SK-N-SH (cell line): ENCODE data around the gene GARNL3. TPM values are rescaled to one million over a fixed set of nuclear protein-coding genes. Genes with fewer than 3 reads are reported as not detected.

Experiments
- CTCF ChIA-PET: fragments of 300-600, 350-600 bp; formaldehyde crosslinking; extraction: SDS; loops from one replicate; lab custom pipeline; 2021; lab: Yijun Ruan, JAX
- POLR2A ChIA-PET: fragments of 350-600 bp; sonication (Branson Sonifier 250); formaldehyde crosslinking; extraction: SDS; loops from one replicate; lab custom pipeline; 2020; ENCODE audit warnings: antibody characterized with exemption, inconsistent platforms; lab: Yijun Ruan, JAX
- DNase-seq: peaks from one replicate; pipeline ENCODE4 v3.0.0; 2012
- H2AFZ ChIP-seq: fragments of 200-600 bp; sonication (generic); 2 replicates; pipeline ENCODE4 v1.8.1; 2016; ENCODE audit warnings: antibody characterized with exemption, mild to moderate bottlenecking, low read depth
- H3F3A ChIP-seq: fragments of 200-600 bp; sonication (generic); replicated peaks from 2 replicates; pipeline ENCODE3; 2016; ENCODE audit warnings: antibody characterized with exemption, mild to moderate bottlenecking; ENCODE audit not compliant: insufficient read depth
- H3K27ac ChIP-seq, 2 experiments: fragments of 200-500 bp in 1 of 2; fragments of 200-600 bp in 1 of 2; sonication (Bioruptor generic) in 1 of 2; sonication (generic), shearing (Covaris generic) in 1 of 2; 2 replicates each; pipeline versions ENCODE4 v1.5.1 to v1.6.1; 2014 to 2016; ENCODE audit warnings: low read depth in 2 of 2, inconsistent platforms in 1 of 2, low read length in 1 of 2, mild to moderate bottlenecking in 1 of 2, mixed read lengths in 1 of 2
- H3K27me3 ChIP-seq: fragments of 200-600 bp; sonication (generic), shearing (Covaris generic); 2 replicates; pipeline ENCODE4 v1.6.1; 2016; ENCODE audit warnings: mixed run types; ENCODE audit not compliant: insufficient read depth
- H3K36me3 ChIP-seq, 2 experiments: fragments of 200-500 bp in 1 of 2; fragments of 200-600 bp in 1 of 2; sonication (Bioruptor generic) in 1 of 2; sonication (generic) in 1 of 2; replicated peaks in 1 of 2; 2 replicates each; pipeline versions ENCODE3 to v1.5.1; 2014 to 2016; ENCODE audit warnings: low read length in 1 of 2, mild to moderate bottlenecking in 1 of 2; ENCODE audit not compliant: insufficient read depth in 2 of 2, control insufficient read depth in 1 of 2
- H3K4me1 ChIP-seq, 2 experiments: fragments of 200-500 bp in 1 of 2; fragments of 200-600 bp in 1 of 2; sonication (Bioruptor generic) in 1 of 2; sonication (generic), shearing (Covaris generic) in 1 of 2; 2 replicates each; pipeline versions ENCODE4 v1.5.1 to v1.6.1; 2014 to 2016; ENCODE audit warnings: low read depth in 1 of 2, low read length in 1 of 2, mixed run types in 1 of 2; ENCODE audit not compliant: insufficient read depth in 2 of 2, control insufficient read depth in 1 of 2
- H3K4me2 ChIP-seq: fragments of 200-600 bp; sonication (generic), shearing (Covaris generic); 2 replicates; pipeline ENCODE4 v1.6.1; 2017; ENCODE audit warnings: mixed run types
- H3K4me3 ChIP-seq, 2 experiments: fragments of 200-500 bp in 1 of 2; fragments of 200-600 bp in 1 of 2; sonication (Bioruptor generic) in 1 of 2; sonication (generic), shearing (Covaris generic) in 1 of 2; 2 replicates each; pipeline versions ENCODE4 v1.5.1 to v1.8.1; 2014 to 2016; ENCODE audit warnings: low read depth in 2 of 2, inconsistent platforms in 1 of 2, low read length in 1 of 2, mild to moderate bottlenecking in 1 of 2, mixed read lengths in 1 of 2, moderate library complexity in 1 of 2
- H3K79me2 ChIP-seq: fragments of 200-600 bp; sonication (generic); 2 replicates; pipeline ENCODE4 v1.8.1; 2017; ENCODE audit warnings: mild to moderate bottlenecking; ENCODE audit not compliant: insufficient read depth
- H3K9ac ChIP-seq: fragments of 200-600 bp; sonication (generic); 2 replicates; pipeline ENCODE4 v1.6.1; 2017; ENCODE audit warnings: mixed run types
- H3K9me2 ChIP-seq: fragments of 200-600 bp; sonication (generic); 2 replicates; pipeline ENCODE4 v1.6.1; 2017; ENCODE audit warnings: mixed run types
- H3K9me3 ChIP-seq: fragments of 200-600 bp; sonication (generic); 2 replicates; pipeline ENCODE4 v1.6.1; 2017; ENCODE audit warnings: mixed run types, mild to moderate bottlenecking, moderate library complexity
- H4K20me1 ChIP-seq: fragments of 200-600 bp; sonication (generic); 2 replicates; pipeline ENCODE4 v1.6.1; 2017; ENCODE audit warnings: mild to moderate bottlenecking, mixed run types; ENCODE audit not compliant: insufficient read depth
- EP300 ChIP-seq, 2 experiments: IDR thresholded peaks; 2 replicates each; pipeline versions ENCODE4 v1.4.0 to v1.6.1; 2012; ENCODE audit warnings: borderline replicate concordance in 1 of 2, low read depth in 1 of 2, low read length in 1 of 2
- EZH2phosphoT487 ChIP-seq: fragments of 200-600 bp; sonication (generic); IDR thresholded peaks from 2 replicates; pipeline ENCODE4 v1.6.1; 2017; ENCODE audit warnings: low read depth, mixed run types, mild to moderate bottlenecking, antibody characterized with exemption, moderate library complexity, borderline replicate concordance
- GABPA ChIP-seq: IDR thresholded peaks from 2 replicates; pipeline ENCODE4 v1.4.0; 2012; ENCODE audit warnings: low read depth, mild to moderate bottlenecking
- GATA2 ChIP-seq: sonication (generic); formaldehyde crosslinking; IDR thresholded peaks from 2 replicates; pipeline ENCODE4 v1.5.0; 2020; ENCODE audit warnings: mild to moderate bottlenecking, missing genetic modification reagents
- MEF2A ChIP-seq: IDR thresholded peaks from 2 replicates; pipeline ENCODE4 v1.4.0; 2012; ENCODE audit warnings: low read depth, borderline replicate concordance
- MXI1 ChIP-seq: IDR thresholded peaks from 2 replicates; pipeline ENCODE4 v1.6.1; 2012; ENCODE audit warnings: mild to moderate bottlenecking, low read depth, low read length, improper control_type of control experiment
- POLR2AphosphoS5 ChIP-seq: IDR thresholded peaks from 2 replicates; pipeline ENCODE4 v1.6.1; 2012; ENCODE audit warnings: low read depth, low read length
- RFX5 ChIP-seq: IDR thresholded peaks from 2 replicates; pipeline ENCODE4 v1.6.1; 2012; ENCODE audit warnings: mild to moderate bottlenecking, improper control_type of control experiment, low read length
- RXRA ChIP-seq: IDR thresholded peaks from 2 replicates; pipeline ENCODE4 v1.4.0; 2012; ENCODE audit warnings: low read depth, mild to moderate bottlenecking, borderline replicate concordance
- SIN3A ChIP-seq: IDR thresholded peaks from 2 replicates; pipeline ENCODE4 v1.6.1; 2012; ENCODE audit warnings: low read depth, mild to moderate bottlenecking, low read length, moderate library complexity, borderline replicate concordance
- SMC3 ChIP-seq: IDR thresholded peaks from 2 replicates; pipeline ENCODE4 v1.6.1; 2012; ENCODE audit warnings: low read depth, low read length, improper control_type of control experiment
- TCF12 ChIP-seq: IDR thresholded peaks from 2 replicates; pipeline ENCODE4 v1.4.0; 2012
- WGBS: methylation state at CpG from one replicate; pipeline ENCODE4 v1.1.6; 2017; ENCODE audit warnings: low lambda C conversion rate; 5-methylcytosine and 5-hydroxymethylcytosine counted together
- polyA plus RNA-seq, 3 experiments: library from polyadenylated mRNA; depleted of rRNA; stranded (reverse); fragments of >200 nt; gene quantifications; 2 replicates each; pipeline ENCODE4 v1.2.3, GENCODE V29; 2012
- TF ChIP-seq, protein P1 (sequence below): fragments of 150-350 bp; IDR thresholded peaks from 2 replicates; pipeline ENCODE4 v1.6.1; 2016; ENCODE audit warnings: mild to moderate bottlenecking, low read depth, low read length
- TF ChIP-seq, protein P2 (sequence below): IDR thresholded peaks from 2 replicates; pipeline ENCODE4; 2012
- TF ChIP-seq, protein P3 (sequence below): IDR thresholded peaks from 2 replicates; pipeline ENCODE4 v1.6.1; 2012; ENCODE audit warnings: mild to moderate bottlenecking, low read depth, low read length, moderate library complexity

GARNL3 gene
- polyA plus RNA-seq, 1 of the 3 experiments (the other 2 are of a cell fraction): 9.1 TPM

DNA sequence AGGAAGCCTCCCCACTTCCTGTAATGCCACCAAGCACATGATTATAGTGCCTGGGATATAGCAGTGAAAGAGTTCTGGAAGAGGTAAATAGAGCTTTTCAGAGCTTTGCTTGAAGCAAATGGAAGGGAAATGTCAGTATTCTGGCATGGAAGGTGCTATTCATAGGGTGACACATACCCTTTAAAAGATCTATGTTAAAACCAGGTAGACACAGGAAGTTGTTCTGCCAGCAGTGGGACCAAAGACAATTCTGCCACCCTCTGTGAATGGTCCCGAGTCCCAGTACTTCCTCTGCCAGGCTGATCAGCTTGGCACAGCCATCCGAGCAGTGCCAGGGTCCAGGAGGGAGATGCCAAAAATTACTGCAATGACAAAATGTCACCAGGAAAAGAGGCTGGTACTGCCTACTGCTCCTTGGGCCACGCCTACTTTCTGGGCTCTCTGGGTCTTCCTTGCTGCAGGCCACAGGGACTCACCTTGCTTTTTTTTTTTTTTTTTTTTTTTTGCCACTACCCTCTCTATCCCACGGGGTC is 26.7 kb downstream of the GARNL3 start:
- no peak for TF ChIP-seq GATA2 (CRISPR knock-in tag)
- no peak for TF ChIP-seq RFX5
- TF ChIP-seq POLR2AphosphoS5: no peak
- no peak for TF ChIP-seq MXI1
- TF ChIP-seq, protein P1, sequence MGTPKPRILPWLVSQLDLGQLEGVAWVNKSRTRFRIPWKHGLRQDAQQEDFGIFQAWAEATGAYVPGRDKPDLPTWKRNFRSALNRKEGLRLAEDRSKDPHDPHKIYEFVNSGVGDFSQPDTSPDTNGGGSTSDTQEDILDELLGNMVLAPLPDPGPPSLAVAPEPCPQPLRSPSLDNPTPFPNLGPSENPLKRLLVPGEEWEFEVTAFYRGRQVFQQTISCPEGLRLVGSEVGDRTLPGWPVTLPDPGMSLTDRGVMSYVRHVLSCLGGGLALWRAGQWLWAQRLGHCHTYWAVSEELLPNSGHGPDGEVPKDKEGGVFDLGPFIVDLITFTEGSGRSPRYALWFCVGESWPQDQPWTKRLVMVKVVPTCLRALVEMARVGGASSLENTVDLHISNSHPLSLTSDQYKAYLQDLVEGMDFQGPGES: no peak
- no peak for TF ChIP-seq MEF2A
- TF ChIP-seq, protein P2, sequence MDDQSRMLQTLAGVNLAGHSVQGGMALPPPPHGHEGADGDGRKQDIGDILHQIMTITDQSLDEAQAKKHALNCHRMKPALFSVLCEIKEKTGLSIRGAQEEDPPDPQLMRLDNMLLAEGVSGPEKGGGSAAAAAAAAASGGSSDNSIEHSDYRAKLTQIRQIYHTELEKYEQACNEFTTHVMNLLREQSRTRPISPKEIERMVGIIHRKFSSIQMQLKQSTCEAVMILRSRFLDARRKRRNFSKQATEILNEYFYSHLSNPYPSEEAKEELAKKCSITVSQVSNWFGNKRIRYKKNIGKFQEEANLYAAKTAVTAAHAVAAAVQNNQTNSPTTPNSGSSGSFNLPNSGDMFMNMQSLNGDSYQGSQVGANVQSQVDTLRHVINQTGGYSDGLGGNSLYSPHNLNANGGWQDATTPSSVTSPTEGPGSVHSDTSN: no peak
- no peak for TF ChIP-seq EP300 (IDR thresholded peaks at IDR 0.05; ENCODE audit: borderline replicate concordance in 1 of 2, low read depth in 1 of 2, low read length in 1 of 2)
- TF ChIP-seq, protein P3, sequence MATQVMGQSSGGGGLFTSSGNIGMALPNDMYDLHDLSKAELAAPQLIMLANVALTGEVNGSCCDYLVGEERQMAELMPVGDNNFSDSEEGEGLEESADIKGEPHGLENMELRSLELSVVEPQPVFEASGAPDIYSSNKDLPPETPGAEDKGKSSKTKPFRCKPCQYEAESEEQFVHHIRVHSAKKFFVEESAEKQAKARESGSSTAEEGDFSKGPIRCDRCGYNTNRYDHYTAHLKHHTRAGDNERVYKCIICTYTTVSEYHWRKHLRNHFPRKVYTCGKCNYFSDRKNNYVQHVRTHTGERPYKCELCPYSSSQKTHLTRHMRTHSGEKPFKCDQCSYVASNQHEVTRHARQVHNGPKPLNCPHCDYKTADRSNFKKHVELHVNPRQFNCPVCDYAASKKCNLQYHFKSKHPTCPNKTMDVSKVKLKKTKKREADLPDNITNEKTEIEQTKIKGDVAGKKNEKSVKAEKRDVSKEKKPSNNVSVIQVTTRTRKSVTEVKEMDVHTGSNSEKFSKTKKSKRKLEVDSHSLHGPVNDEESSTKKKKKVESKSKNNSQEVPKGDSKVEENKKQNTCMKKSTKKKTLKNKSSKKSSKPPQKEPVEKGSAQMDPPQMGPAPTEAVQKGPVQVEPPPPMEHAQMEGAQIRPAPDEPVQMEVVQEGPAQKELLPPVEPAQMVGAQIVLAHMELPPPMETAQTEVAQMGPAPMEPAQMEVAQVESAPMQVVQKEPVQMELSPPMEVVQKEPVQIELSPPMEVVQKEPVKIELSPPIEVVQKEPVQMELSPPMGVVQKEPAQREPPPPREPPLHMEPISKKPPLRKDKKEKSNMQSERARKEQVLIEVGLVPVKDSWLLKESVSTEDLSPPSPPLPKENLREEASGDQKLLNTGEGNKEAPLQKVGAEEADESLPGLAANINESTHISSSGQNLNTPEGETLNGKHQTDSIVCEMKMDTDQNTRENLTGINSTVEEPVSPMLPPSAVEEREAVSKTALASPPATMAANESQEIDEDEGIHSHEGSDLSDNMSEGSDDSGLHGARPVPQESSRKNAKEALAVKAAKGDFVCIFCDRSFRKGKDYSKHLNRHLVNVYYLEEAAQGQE: no peak
- no peak for TF ChIP-seq RXRA
- no peak for TF ChIP-seq TCF12
- no peak for TF ChIP-seq SMC3
- no peak for TF ChIP-seq SIN3A
- no peak for TF ChIP-seq GABPA
- no peak for TF ChIP-seq EZH2phosphoT487
- POLR2A ChIA-PET: interaction anchor here (0.9 kb wide), 1 partner anchor 159 kb away, joined by 3 read pairs; no protein-coding TSS in a partner anchor
- Histone ChIP-seq H3K9me2 (no peaks in the 10 kb centered on the region), H3K9me3 (no peaks in the 10 kb centered on the region), H3K79me2 (no peaks in the 10 kb centered on the region), H4K20me1 (no peaks in the 10 kb centered on the region), H3K4me3 (no peak overlapping the region), H3K4me2 (no peak overlapping the region), H3K36me3 (no peaks in the 10 kb centered on the region), H3K27ac (peak overlapping the region in 1 of 2 experiments; percentile 47; a peak in 2 of 4 replicates), H2AFZ (no peak overlapping the region), H3K27me3 (no peaks in the 10 kb centered on the region), H3K4me1 (peaks cover 0 to 19% of the 10 kb centered on the region in 2 experiments; a peak in 2 of 4 replicates), H3F3A (no peaks in the 10 kb centered on the region), H3K9ac (no peak overlapping the region)
- 88% methylated on average over 4 of the region's 4 CpGs for WGBS
- no peak for DNase-seq
- CTCF ChIA-PET: interaction anchor here (0.6 to 1.6 kb wide), 5 partner anchors 18 to 65 kb away, joined by 3 to 7 read pairs (median 3); no protein-coding TSS in a partner anchor
